Endothelial cell of coronary artery (primary cell): ENCODE measurements around the gene TMEM198. TPM values are rescaled to one million over a fixed set of nuclear protein-coding genes. Genes with fewer than 3 reads are reported as not detected.

Experiments
- total RNA-seq: library from RNA; depleted of rRNA; stranded (reverse); fragments of >200 nt; gene quantifications from 2 replicates; pipeline ENCODE4 v1.2.3, GENCODE V29; 2014

Gene TMEM198
- total RNA-seq = 0.09 TPM in 1 of 2 replicates, not detected in the other

GRCh38 chr2:219543596-219544358, at the start of gene TMEM198, which contains the start of gene CHPF:
Gene TMEM198 (plus strand): TSS chr2:219544028. CDS start chr2:219544728, 700 bp downstream.
Gene CHPF (minus strand): TSS chr2:219543809. CDS start chr2:219543538, 271 bp downstream.

GRCh38 chr2:219498280-219499057, 45.4 kb upstream of the TMEM198 start, which contains the start of gene GMPPA:
Gene GMPPA (plus strand): TSS chr2:219498891. CDS start chr2:219499976, 1,085 bp downstream.

GRCh38 chr2:219514196-219514761, 29.5 kb upstream of the TMEM198 start, which contains the start of gene ASIC4:
Gene ASIC4 (plus strand): TSS chr2:219514482. CDS start chr2:219514725, 243 bp downstream.

DNA sequence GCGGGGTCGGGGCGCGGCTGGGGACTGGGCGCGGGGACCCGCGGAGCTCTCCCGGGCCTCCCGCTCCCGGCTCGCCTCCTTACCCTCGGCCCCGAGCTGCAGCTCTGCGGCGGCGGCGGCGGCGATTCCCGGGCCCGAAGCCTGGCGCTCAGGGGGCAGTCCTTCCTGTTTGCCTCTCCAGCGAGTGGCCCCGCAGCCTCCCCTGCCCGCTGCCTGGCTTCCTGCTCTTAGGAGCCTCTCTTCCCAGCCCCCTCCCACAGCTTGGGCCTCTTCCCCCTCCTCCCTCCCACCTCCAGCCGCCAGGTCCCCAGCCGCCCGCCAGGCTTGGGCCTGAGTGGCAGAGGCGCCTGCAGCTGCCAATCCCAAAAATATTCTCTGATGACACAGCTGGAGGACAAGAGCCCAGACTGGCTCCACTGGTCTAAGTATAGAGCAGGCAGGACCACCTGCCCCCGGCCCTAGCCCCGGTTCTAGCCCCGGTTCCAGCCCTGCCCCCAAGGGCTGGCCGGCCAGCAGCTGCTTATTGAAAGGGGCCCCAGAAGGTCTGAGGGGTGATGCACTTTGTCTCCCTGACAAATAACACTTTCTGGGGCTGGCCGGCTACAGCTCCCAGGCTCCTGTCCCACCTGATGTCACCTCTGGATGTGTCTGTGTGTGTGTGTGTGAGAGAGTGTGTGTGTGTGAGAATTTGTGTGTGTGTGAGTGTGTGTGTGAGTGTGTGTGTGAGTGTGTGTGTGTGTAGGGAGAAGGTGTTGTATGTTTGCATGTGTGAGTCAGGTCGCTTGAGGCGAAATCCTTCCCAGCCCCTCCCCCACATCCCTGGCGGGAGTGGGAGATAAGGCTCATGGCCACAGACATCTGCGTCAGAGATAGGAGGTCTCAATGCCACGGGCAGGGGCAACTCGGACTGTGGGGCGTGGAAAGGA, 27.7 kb downstream of the TMEM198 start, which contains the start of gene OBSL1:
Gene OBSL1 (minus strand): TSS at position 229 of the 926 bp plus-strand sequence. CDS start 307 bp downstream, outside the sequence.

GRCh38 chr2:219572237-219573001, 28.6 kb downstream of the TMEM198 start, which contains the start of gene INHA:
Gene INHA (plus strand): TSS chr2:219572310. CDS start chr2:219572375, 65 bp downstream.

GRCh38 chr2:219597552-219598307, 53.9 kb downstream of the TMEM198 start, which contains the start of gene STK11IP:
Gene STK11IP (plus strand): TSS chr2:219597857. CDS start chr2:219598120, 263 bp downstream.

Other genes starting within 250 kb of the TMEM198 start
- not detected in 2 replicates for gene PTPRN, start 234.6 kb upstream of the TMEM198 start, total RNA-seq
- not detected in 2 replicates for gene RESP18, start 211.3 kb upstream of the TMEM198 start, total RNA-seq
- 42.4 and 44.0 TPM in 2 replicates for gene DNPEP, start 156.1 kb upstream of the TMEM198 start, total RNA-seq
- gene DES, start 125.7 kb upstream of the TMEM198 start, total RNA-seq = not detected in 2 replicates
- 0.63 and 4.2 TPM in 2 replicates for gene SPEG, start 109.2 kb upstream of the TMEM198 start, total RNA-seq
- 38.0 and 45.6 TPM in 2 replicates for gene GMPPA, start 45.1 kb upstream of the TMEM198 start, total RNA-seq
- not detected in 2 replicates for gene ASIC4, start 29.5 kb upstream of the TMEM198 start, total RNA-seq
- 0.72 and 29.2 TPM in 2 replicates for gene CHPF, start 219 bp upstream of the TMEM198 start, total RNA-seq
- gene OBSL1, start 27.5 kb downstream of the TMEM198 start, total RNA-seq = 16.5 and 22.0 TPM in 2 replicates
- 0.09 and 0.19 TPM in 2 replicates for gene INHA, start 28.3 kb downstream of the TMEM198 start, total RNA-seq
- 9.7 and 11.2 TPM in 2 replicates for gene STK11IP, start 53.8 kb downstream of the TMEM198 start, total RNA-seq
- gene SLC4A3, start 83.6 kb downstream of the TMEM198 start, total RNA-seq = 0.27 and 0.38 TPM in 2 replicates